ENCODE results near the gene IFNG. TPM values are rescaled to one million over a fixed set of nuclear protein-coding genes. Genes with fewer than 3 reads are reported as not detected.

IFNG gene
- total RNA-seq, 1 experiment from 2014 or later: not detected

DNA sequence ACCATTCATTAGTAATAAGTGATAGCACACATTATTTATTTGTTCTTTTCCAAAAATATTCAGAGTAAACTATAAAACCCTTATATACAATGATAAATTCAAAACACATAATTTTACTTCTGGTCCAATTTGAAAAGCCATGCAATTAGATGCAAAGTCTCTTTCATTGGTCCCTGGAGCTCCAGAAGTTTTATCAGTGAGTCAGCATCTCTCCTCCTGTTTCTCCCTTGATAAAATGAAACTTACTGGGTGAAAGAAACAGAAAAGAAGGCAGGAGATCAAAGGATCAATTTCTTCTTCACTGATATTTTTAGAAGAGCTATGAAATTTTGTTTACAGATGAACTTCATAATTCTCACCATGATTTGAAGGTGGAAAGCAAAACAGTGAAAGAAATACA, 47.5 kb downstream of the IFNG start:
- Histone ChIP-seq H3K79me2 (ENCODE audit: low read depth) (no peaks in the 10 kb centered on the region), H3K4me3 (no peak overlapping the region), H3F3A (ENCODE audit: insufficient read depth, low read depth) (no peaks in the 10 kb centered on the region), H3K27ac (no peak overlapping the region), H3K4me1 (replicated peaks; ENCODE audit: insufficient read depth) (no peaks in the 10 kb centered on the region), H2AFZ (no peak overlapping the region), H3K9me3 (ENCODE audit: insufficient read depth, low read depth) (0 out of 2 replicates have a peak, but pooled peaks cover 3% of the 10 kb centered on the region), H3K9me2 (ENCODE audit: insufficient read depth) (no peaks in the 10 kb centered on the region), H3K36me3 (ENCODE audit: low read depth) (no peaks in the 10 kb centered on the region), H3K27me3 (ENCODE audit: insufficient read depth, low read depth) (no peaks in the 10 kb centered on the region), H4K20me1 (ENCODE audit: insufficient read depth) (no peaks in the 10 kb centered on the region), H3K4me2 (no peak overlapping the region)
- BruUV-seq (replicated peaks): no TSS peak
- TF ChIP-seq, protein P1, sequence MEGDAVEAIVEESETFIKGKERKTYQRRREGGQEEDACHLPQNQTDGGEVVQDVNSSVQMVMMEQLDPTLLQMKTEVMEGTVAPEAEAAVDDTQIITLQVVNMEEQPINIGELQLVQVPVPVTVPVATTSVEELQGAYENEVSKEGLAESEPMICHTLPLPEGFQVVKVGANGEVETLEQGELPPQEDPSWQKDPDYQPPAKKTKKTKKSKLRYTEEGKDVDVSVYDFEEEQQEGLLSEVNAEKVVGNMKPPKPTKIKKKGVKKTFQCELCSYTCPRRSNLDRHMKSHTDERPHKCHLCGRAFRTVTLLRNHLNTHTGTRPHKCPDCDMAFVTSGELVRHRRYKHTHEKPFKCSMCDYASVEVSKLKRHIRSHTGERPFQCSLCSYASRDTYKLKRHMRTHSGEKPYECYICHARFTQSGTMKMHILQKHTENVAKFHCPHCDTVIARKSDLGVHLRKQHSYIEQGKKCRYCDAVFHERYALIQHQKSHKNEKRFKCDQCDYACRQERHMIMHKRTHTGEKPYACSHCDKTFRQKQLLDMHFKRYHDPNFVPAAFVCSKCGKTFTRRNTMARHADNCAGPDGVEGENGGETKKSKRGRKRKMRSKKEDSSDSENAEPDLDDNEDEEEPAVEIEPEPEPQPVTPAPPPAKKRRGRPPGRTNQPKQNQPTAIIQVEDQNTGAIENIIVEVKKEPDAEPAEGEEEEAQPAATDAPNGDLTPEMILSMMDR (conservative IDR thresholded peaks at IDR 0.05): no peak
- no peak for TF ChIP-seq EZH2 (IDR thresholded peaks at IDR 0.05; ENCODE audit: low read depth)
- ChIA-PET POLR2A (ENCODE audit: unreplicated experiment) (no interaction called here), CTCF (no interaction called here)
- DNase-seq: no peak
- intact Hi-C loops (cut with micrococcal nuclease; ENCODE audit: unreplicated experiment): no loop called here

DNA sequence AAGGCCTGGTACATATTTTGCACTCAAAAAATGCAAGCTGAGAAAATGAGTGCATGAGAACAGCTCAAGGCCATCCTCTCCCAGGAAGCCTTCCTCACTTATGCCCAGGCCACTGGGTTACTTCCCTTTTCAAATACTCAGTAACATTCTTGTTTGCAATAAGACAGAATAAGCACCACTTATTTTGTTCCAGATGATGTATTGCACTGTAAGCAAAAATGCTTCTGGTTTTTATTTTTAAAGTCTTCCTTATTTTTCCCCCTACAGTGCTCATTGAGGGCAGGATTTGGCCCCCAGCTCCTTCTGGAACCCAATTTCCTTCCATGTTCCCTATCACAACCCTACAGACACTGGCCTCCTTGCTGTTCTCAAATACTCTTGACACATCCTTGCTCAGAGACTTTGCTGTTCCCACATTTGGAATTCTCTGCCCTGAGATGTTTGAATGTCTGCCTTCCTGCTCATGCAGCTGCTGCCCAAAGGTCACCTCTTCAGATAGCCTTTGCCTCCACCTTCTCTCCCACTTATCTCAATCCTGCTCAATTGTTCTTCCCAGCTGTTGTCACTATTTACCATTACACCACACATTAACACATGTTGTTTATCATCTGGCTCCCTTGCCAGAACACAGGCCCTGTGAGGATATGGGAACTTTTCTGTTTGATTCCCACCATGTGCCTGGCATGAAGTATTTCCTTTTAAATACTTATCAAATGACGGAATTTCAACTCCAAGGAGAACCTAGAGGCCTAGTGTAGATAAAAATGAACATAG, 49.9 kb downstream of the IFNG start:
- no peaks in the 10 kb centered on the region for H3K79me2 ChIP-seq (ENCODE audit: low read depth)
- H3F3A ChIP-seq (ENCODE audit: insufficient read depth, low read depth): no peaks in the 10 kb centered on the region
- H3K4me1 ChIP-seq (replicated peaks; ENCODE audit: insufficient read depth): no peaks in the 10 kb centered on the region
- TF ChIP-seq, protein P1 (conservative IDR thresholded peaks at IDR 0.05): no peak
- no peak for TF ChIP-seq EZH2 (IDR thresholded peaks at IDR 0.05; ENCODE audit: low read depth)
- H2AFZ ChIP-seq: no peak overlapping the region
- no TSS peak for BruUV-seq (replicated peaks)
- H3K36me3 ChIP-seq (ENCODE audit: low read depth): no peaks in the 10 kb centered on the region
- H4K20me1 ChIP-seq (ENCODE audit: insufficient read depth): no peaks in the 10 kb centered on the region
- no peaks in the 10 kb centered on the region for H3K9me2 ChIP-seq (ENCODE audit: insufficient read depth)
- 0 out of 2 replicates have a peak, but pooled peaks cover 3% of the 10 kb centered on the region for H3K9me3 ChIP-seq (ENCODE audit: insufficient read depth, low read depth)
- H3K27ac ChIP-seq: no peak overlapping the region
- intact Hi-C loops (cut with micrococcal nuclease; ENCODE audit: unreplicated experiment): no loop called here
- ChIA-PET CTCF (no interaction called here), POLR2A (ENCODE audit: unreplicated experiment) (no interaction called here)
- no peak overlapping the region for H3K4me3 ChIP-seq
- H3K27me3 ChIP-seq (ENCODE audit: insufficient read depth, low read depth): no peaks in the 10 kb centered on the region
- H3K4me2 ChIP-seq: no peak overlapping the region
- DNase-seq: no peak

DNA sequence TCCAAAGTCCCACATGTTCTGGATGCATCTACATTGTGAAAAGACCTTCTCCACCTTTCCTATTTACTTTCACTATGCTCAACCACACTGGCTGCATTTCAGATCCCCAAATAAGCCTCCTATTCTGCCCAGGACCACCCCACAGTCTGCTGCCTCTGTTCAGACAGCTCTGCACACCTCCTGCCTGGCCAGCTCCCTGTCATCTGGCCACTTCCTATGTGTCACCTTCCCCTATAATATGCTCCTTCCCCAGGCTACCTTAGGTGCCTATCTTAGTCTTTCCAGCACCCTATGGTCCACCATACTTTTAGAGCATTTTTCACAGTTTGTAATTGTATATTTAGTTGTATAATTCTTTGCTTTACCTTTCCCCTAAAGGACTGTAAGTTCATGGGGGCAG, 50.5 kb downstream of the IFNG start:
- H3F3A ChIP-seq (ENCODE audit: insufficient read depth, low read depth): no peaks in the 10 kb centered on the region
- no peak overlapping the region for H3K4me3 ChIP-seq
- no peak for DNase-seq
- TF ChIP-seq, protein P1 (conservative IDR thresholded peaks at IDR 0.05): no peak
- TF ChIP-seq EZH2 (IDR thresholded peaks at IDR 0.05; ENCODE audit: low read depth): no peak
- H3K9me2 ChIP-seq (ENCODE audit: insufficient read depth): no peaks in the 10 kb centered on the region
- H3K36me3 ChIP-seq (ENCODE audit: low read depth): no peaks in the 10 kb centered on the region
- H3K4me1 ChIP-seq (replicated peaks; ENCODE audit: insufficient read depth): no peaks in the 10 kb centered on the region
- ChIA-PET POLR2A (ENCODE audit: unreplicated experiment) (no interaction called here), CTCF (no interaction called here)
- H3K4me2 ChIP-seq: no peak overlapping the region
- H3K27me3 ChIP-seq (ENCODE audit: insufficient read depth, low read depth): no peaks in the 10 kb centered on the region
- intact Hi-C loops (cut with micrococcal nuclease; ENCODE audit: unreplicated experiment): no loop called here
- no peaks in the 10 kb centered on the region for H4K20me1 ChIP-seq (ENCODE audit: insufficient read depth)
- no peak overlapping the region for H3K27ac ChIP-seq
- 0 out of 2 replicates have a peak, but pooled peaks cover 3% of the 10 kb centered on the region for H3K9me3 ChIP-seq (ENCODE audit: insufficient read depth, low read depth)
- BruUV-seq (replicated peaks): no TSS peak
- H2AFZ ChIP-seq: no peak overlapping the region
- no peaks in the 10 kb centered on the region for H3K79me2 ChIP-seq (ENCODE audit: low read depth)
